ENCODE measurements around the gene IL11RA. TPM values are rescaled to one million over a fixed set of nuclear protein-coding genes. Genes with fewer than 3 reads are reported as not detected.
A peak's percentile ranks its signal among the peaks of the same experiment; 100 is the strongest.

IL11RA gene
- total and polyA plus RNA-seq, 2 experiments from 2014 or later: 88.2 to 98.7 TPM

DNA sequence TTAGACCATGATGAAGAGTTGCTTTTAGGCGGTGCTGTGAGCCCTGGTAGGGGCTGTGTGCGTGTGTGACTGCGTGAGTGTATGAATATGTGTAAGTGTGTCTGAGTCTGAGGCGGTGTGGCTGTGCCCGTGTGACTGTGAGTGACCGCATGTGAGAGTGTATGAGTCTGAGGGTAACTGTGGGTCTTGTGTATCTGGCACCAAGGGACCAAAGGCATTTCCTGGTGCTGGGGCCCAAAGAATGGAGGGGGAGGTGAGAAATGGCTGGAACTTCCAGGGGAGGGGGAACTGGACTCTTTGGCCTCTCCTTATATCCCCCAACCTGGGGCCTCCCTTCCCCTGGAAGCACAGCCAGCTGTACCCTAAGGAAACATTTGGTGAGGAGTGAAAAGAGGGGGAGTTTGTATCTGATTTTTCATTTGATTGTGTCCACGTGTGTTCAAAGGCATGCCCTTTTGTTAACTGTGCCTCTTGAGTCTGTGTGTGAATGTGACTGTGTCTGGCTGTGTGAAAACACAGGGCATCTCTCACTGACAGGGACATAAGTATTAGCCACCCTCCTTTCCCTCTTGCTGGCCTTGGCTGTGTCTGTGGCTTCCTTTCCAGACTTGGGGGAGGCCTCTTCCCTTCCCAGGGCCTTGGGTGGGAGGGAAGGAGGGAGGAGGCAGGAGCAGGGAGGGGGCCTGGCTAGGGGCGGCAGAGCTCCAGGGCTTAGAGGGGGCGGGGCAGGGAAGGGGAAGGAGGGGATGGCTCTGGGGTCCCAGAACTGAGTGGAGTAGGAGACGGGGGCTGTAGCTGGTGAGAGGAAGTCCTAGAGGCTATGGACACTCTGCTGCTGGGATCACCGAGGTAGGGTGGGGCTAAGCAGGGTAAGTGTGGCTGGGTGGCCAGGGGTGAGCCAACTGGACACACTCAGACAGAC lies 1.4 kb downstream of the IL11RA start:
- Histone ChIP-seq H3K4me1 (ENCODE audit: low read depth) (peaks cover 34% of the 10 kb centered on the region), H3K27ac (peak overlapping the region; percentile 81), H3K9me3 (ENCODE audit: low read depth) (no peaks in the 10 kb centered on the region), H3K4me3 (no peak overlapping the region), H3K27me3 (no peaks in the 10 kb centered on the region), H3K36me3 (peaks cover 16% of the 10 kb centered on the region)
- TF ChIP-seq, protein P1, sequence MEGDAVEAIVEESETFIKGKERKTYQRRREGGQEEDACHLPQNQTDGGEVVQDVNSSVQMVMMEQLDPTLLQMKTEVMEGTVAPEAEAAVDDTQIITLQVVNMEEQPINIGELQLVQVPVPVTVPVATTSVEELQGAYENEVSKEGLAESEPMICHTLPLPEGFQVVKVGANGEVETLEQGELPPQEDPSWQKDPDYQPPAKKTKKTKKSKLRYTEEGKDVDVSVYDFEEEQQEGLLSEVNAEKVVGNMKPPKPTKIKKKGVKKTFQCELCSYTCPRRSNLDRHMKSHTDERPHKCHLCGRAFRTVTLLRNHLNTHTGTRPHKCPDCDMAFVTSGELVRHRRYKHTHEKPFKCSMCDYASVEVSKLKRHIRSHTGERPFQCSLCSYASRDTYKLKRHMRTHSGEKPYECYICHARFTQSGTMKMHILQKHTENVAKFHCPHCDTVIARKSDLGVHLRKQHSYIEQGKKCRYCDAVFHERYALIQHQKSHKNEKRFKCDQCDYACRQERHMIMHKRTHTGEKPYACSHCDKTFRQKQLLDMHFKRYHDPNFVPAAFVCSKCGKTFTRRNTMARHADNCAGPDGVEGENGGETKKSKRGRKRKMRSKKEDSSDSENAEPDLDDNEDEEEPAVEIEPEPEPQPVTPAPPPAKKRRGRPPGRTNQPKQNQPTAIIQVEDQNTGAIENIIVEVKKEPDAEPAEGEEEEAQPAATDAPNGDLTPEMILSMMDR (IDR thresholded peaks at IDR 0.05; ENCODE audit: low read depth, low read length): no peak
- DNase-seq (ENCODE audit: low read depth in 1 of 2, low spot score in 1 of 2): peak; percentile 26 to 61

DNA sequence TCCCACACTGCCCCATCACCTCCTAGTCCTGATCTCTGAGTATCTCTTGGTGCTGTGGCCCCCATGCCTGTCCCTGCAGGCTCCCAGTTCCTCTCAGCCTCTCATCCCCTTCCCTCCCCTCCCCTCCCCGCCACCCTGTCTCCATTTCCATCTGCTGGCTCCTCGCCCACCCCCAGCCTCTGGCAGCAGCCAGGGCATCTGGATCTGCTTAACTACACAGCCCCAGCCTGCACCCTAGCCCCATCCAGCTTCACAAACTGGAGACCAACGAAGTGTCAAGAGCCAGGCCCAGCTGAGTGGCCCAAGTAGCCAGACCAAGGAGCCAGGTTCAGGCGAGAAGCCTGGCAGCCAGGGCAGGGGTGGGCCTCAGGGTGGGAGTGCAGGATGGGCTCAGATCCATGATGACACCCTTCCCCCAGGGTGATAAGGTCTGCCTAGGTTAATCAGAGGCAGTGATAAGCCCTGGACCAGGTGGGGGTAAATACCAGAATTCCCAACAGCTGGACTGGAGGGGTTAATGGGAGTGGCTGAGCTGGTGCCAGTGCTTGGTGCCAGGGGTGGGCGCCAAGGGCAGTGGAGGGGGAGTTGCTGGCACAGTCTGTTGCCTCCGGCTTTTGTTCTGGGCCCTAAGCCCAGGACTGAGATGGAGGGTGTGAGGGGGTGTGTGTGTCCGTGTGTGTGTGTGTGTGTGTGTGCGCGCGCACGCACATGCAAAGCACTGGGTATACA lies 2.5 kb downstream of the IL11RA start:
- DNase-seq (ENCODE audit: low read depth in 1 of 2, low spot score in 1 of 2): peak in 1 of 2 donors; percentile 76
- TF ChIP-seq, protein P1 (IDR thresholded peaks at IDR 0.05; ENCODE audit: low read depth, low read length): no peak
- H3K9me3 ChIP-seq (ENCODE audit: low read depth): no peaks in the 10 kb centered on the region
- H3K36me3 ChIP-seq: peaks cover 9% of the 10 kb centered on the region
- no peaks in the 10 kb centered on the region for H3K27me3 ChIP-seq
- H3K4me3 ChIP-seq: no peak overlapping the region
- peak overlapping the region; percentile 81 for H3K27ac ChIP-seq
- H3K4me1 ChIP-seq (ENCODE audit: low read depth): peaks cover 34% of the 10 kb centered on the region

DNA sequence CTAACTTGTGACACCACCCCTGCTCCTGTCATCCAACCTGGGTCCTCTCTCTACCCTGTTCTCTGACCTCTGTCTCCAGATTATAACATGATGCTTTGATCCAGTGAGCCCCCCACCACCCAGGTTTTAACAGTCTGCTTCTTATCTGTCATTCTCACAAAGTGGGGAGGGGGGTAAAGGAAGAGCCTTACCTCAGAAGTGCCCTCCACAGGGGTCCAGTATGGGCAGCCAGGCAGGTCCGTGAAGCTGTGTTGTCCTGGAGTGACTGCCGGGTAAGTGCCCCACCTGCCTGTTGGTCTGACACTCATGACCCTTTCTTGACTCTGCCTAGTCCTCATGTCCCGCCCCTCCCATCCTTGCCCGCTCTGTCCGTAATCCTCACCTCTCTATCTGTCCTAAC lies 3.4 kb downstream of the IL11RA start:
- no peaks in the 10 kb centered on the region for H3K9me3 ChIP-seq (ENCODE audit: low read depth)
- DNase-seq (ENCODE audit: low read depth in 1 of 2, low spot score in 1 of 2): no peak
- no peak overlapping the region for H3K27ac ChIP-seq
- TF ChIP-seq, protein P1 (IDR thresholded peaks at IDR 0.05; ENCODE audit: low read depth, low read length): no peak
- no peak overlapping the region for H3K4me3 ChIP-seq
- peaks cover 1% of the 10 kb centered on the region for H3K36me3 ChIP-seq
- peaks cover 34% of the 10 kb centered on the region for H3K4me1 ChIP-seq (ENCODE audit: low read depth)
- no peaks in the 10 kb centered on the region for H3K27me3 ChIP-seq

DNA sequence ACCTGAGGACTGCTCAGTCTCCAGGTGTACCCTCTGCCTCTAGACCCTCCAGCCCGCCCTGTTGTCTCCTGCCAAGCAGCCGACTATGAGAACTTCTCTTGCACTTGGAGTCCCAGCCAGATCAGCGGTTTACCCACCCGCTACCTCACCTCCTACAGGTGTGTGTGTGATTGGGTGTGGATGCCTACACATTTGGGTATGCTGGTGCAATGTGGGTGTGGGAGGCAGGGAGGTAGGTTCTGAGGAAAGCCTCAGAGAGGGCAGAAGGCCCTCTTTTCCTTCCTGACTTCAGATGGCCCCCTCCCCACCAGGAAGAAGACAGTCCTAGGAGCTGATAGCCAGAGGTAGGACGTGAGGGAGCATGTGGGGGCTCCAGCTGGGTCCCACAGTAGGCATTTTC lies 5.0 kb downstream of the IL11RA start:
- Histone ChIP-seq H3K4me1 (ENCODE audit: low read depth) (peaks cover 29% of the 10 kb centered on the region), H3K4me3 (no peak overlapping the region), H3K36me3 (no peaks in the 10 kb centered on the region), H3K27me3 (no peaks in the 10 kb centered on the region), H3K27ac (no peak overlapping the region), H3K9me3 (ENCODE audit: low read depth) (no peaks in the 10 kb centered on the region)
- DNase-seq (ENCODE audit: low read depth in 1 of 2, low spot score in 1 of 2): no peak
- TF ChIP-seq, protein P1 (IDR thresholded peaks at IDR 0.05; ENCODE audit: low read depth, low read length): no peak

DNA sequence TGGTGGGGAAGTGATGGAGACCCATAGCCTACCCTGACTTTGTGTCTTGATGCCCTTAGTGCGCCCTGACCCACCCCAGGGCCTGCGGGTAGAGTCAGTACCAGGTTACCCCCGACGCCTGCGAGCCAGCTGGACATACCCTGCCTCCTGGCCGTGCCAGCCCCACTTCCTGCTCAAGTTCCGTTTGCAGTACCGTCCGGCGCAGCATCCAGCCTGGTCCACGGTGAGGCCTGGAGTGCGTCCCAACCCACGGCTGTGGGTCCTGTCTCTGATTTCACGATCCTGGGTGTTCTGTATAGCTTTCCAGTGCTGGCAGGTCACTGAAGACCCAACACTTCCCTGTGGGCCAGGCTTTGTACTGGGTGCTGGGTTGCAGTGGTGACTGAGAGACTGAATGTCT lies 6.5 kb downstream of the IL11RA start:
- H3K27me3 ChIP-seq: no peaks in the 10 kb centered on the region
- H3K36me3 ChIP-seq: no peaks in the 10 kb centered on the region
- no peak for DNase-seq (ENCODE audit: low read depth in 1 of 2, low spot score in 1 of 2)
- no peaks in the 10 kb centered on the region for H3K9me3 ChIP-seq (ENCODE audit: low read depth)
- H3K4me3 ChIP-seq: no peak overlapping the region
- TF ChIP-seq, protein P1 (IDR thresholded peaks at IDR 0.05; ENCODE audit: low read depth, low read length): no peak
- no peak overlapping the region for H3K27ac ChIP-seq
- H3K4me1 ChIP-seq (ENCODE audit: low read depth): peaks cover 17% of the 10 kb centered on the region

All from cardiac muscle cell (in vitro differentiated cells and primary cell).